GM21390 (cell line): ENCODE results near the gene TOP2B.

Source experiments
- ATAC-seq: cut with Tn5 transposase; IDR thresholded peaks from one replicate; pipeline ENCODE4 v1.9.1; 2021; ENCODE audit not compliant: unreplicated experiment

Gene TOP2B

GRCh38 chr3:25584011-25584789 lies 80.5 kb downstream of the TOP2B start:
- ATAC-seq, result no peak

- ATAC-seq, result no peak
These were observed 81.4 kb downstream of the TOP2B start for GRCh38 chr3:25583343-25583742.

GRCh38 chr3:25582242-25582641 lies 82.5 kb downstream of the TOP2B start:
- ATAC-seq, result no peak

- ATAC-seq, result no peak
These were observed 82.9 kb downstream of the TOP2B start for GRCh38 chr3:25581823-25582222.

- no peak for ATAC-seq
These were observed 83.4 kb downstream of the TOP2B start for GRCh38 chr3:25581335-25581734.

GRCh38 chr3:25580534-25580933 lies 84.2 kb downstream of the TOP2B start:
- ATAC-seq, result no peak

GRCh38 chr3:25578059-25578458 lies 86.6 kb downstream of the TOP2B start:
- no peak for ATAC-seq

GRCh38 chr3:25576831-25577454 lies 87.8 kb downstream of the TOP2B start:
- ATAC-seq, result no peak

- ATAC-seq, result no peak
These were observed 88.6 kb downstream of the TOP2B start for GRCh38 chr3:25576146-25576545.

GRCh38 chr3:25575001-25575400 lies 89.7 kb downstream of the TOP2B start:
- ATAC-seq, result no peak

GRCh38 chr3:25574172-25574765 lies 90.4 kb downstream of the TOP2B start:
- ATAC-seq, result no peak

- no peak for ATAC-seq
These were observed 91.1 kb downstream of the TOP2B start for GRCh38 chr3:25573386-25574171.

- ATAC-seq, result no peak
These were observed 91.8 kb downstream of the TOP2B start for GRCh38 chr3:25572919-25573385.

GRCh38 chr3:25572336-25572735 lies 92.4 kb downstream of the TOP2B start:
- no peak for ATAC-seq

- ATAC-seq, result no peak
These were observed 93.4 kb downstream of the TOP2B start for GRCh38 chr3:25571285-25571684.

GRCh38 chr3:25568525-25569078 lies 96.1 kb downstream of the TOP2B start:
- ATAC-seq, result no peak

GRCh38 chr3:25567806-25568524 lies 96.7 kb downstream of the TOP2B start:
- no peak for ATAC-seq

GRCh38 chr3:25567388-25567787 lies 97.3 kb downstream of the TOP2B start:
- no peak for ATAC-seq

GRCh38 chr3:25566358-25566920 lies 98.3 kb downstream of the TOP2B start:
- ATAC-seq, result no peak

- ATAC-seq, result no peak
These were observed 98.9 kb downstream of the TOP2B start for GRCh38 chr3:25565807-25566206.
